T-helper 22 cell (primary cell): ENCODE results near the gene METTL26.
"Not testable (repeated sequence)": the region's sequence is repeated elsewhere in the genome, so short reads cannot be mapped to it uniquely, and the experiment has no call there.

Source experiments
- DNase-seq: peaks from one replicate; pipeline ENCODE4 v3.0.0-alpha.2; 2020; ENCODE audit warnings: low read depth

The METTL26 gene

GRCh38 chr16:625117-625976 lies 10.8 kb downstream of the METTL26 start:
- no peak for DNase-seq

- no peak for DNase-seq
Observed at GRCh38 chr16:624526-625070, 11.5 kb downstream of the METTL26 start.

GRCh38 chr16:622920-623280 lies 13.2 kb downstream of the METTL26 start:
- DNase-seq, result no peak

GRCh38 chr16:621526-622105 lies 14.5 kb downstream of the METTL26 start:
- no peak for DNase-seq

GRCh38 chr16:620700-621525 lies 15.2 kb downstream of the METTL26 start:
- no peak for DNase-seq

- DNase-seq, result no peak
Observed at GRCh38 chr16:619476-620100, 16.5 kb downstream of the METTL26 start.

GRCh38 chr16:617855-618254 lies 18.2 kb downstream of the METTL26 start:
- DNase-seq, result no peak

- DNase-seq, result no peak
Observed at GRCh38 chr16:616733-617586, 19.1 kb downstream of the METTL26 start.

GRCh38 chr16:615122-615521 lies 21.0 kb downstream of the METTL26 start:
- DNase-seq, result no peak

- peak; percentile 17 for DNase-seq
Observed at GRCh38 chr16:610513-611381, 25.4 kb downstream of the METTL26 start.

- DNase-seq, result no peak
Observed at GRCh38 chr16:609984-610383, 26.1 kb downstream of the METTL26 start.

- DNase-seq, result no peak
Observed at GRCh38 chr16:609316-609715, 26.8 kb downstream of the METTL26 start.

- DNase-seq, result no peak
Observed at GRCh38 chr16:608019-608418, 28.1 kb downstream of the METTL26 start.

GRCh38 chr16:606656-607307 lies 29.3 kb downstream of the METTL26 start:
- DNase-seq, result no peak

- no peak for DNase-seq
Observed at GRCh38 chr16:603933-604332, 32.2 kb downstream of the METTL26 start.

GRCh38 chr16:600781-601180 lies 35.3 kb downstream of the METTL26 start:
- no peak for DNase-seq

- no peak for DNase-seq
Observed at GRCh38 chr16:598823-599739, 37.0 kb downstream of the METTL26 start.

GRCh38 chr16:597655-598054 lies 38.5 kb downstream of the METTL26 start:
- not testable (repeated sequence) for DNase-seq

- DNase-seq, result no peak
Observed at GRCh38 chr16:596736-597060, 39.4 kb downstream of the METTL26 start.
